ENCODE data around the gene FTSJ3.
A peak's percentile ranks its signal among the peaks of the same experiment; 100 is the strongest.
"Not testable (repeated sequence)": the region's sequence is repeated elsewhere in the genome, so short reads cannot be mapped to it uniquely, and the experiment has no call there.

FTSJ3 gene

GRCh38 chr17:63855185-63855584 is 27.7 kb upstream of the FTSJ3 start:
- Histone ChIP-seq H3K4me3 (no peak overlapping the region), H3K27me3 (no peaks in the 10 kb centered on the region), H4K20me1 (no peaks in the 10 kb centered on the region), H3K4me2 (no peak overlapping the region), H3K9me3 (replicated peaks in 1 of 11) (no peaks in the 10 kb centered on the region), H3K27ac (no peak overlapping the region), H3K4me1 (no peaks in the 10 kb centered on the region), H3K36me3 (no peaks in the 10 kb centered on the region), H3K9ac (no peak overlapping the region)
- TF ChIP-seq Cebpa-rat (IDR thresholded peaks at IDR 0.05) = no peak

GRCh38 chr17:63854709-63855108 is 27.2 kb upstream of the FTSJ3 start:
- no peak overlapping the region for H3K4me2 ChIP-seq
- no peak overlapping the region for H3K27ac ChIP-seq
- H3K9me3 ChIP-seq (replicated peaks in 1 of 11) = peaks cover 0 to 1% (median 0%) of the 10 kb centered on the region in 11 experiments; a peak in 4 of 22 replicates
- H3K4me3 ChIP-seq = no peak overlapping the region
- TF ChIP-seq Cebpa-rat (IDR thresholded peaks at IDR 0.05) = no peak
- H3K36me3 ChIP-seq = no peaks in the 10 kb centered on the region
- H3K27me3 ChIP-seq = no peaks in the 10 kb centered on the region
- H3K4me1 ChIP-seq = no peaks in the 10 kb centered on the region
- no peaks in the 10 kb centered on the region for H4K20me1 ChIP-seq
- H3K9ac ChIP-seq = no peak overlapping the region

GRCh38 chr17:63853260-63853659 is 25.8 kb upstream of the FTSJ3 start:
- no peaks in the 10 kb centered on the region for H3K27me3 ChIP-seq
- H3K4me2 ChIP-seq = no peak overlapping the region
- no peak for TF ChIP-seq Cebpa-rat (IDR thresholded peaks at IDR 0.05)
- H4K20me1 ChIP-seq = no peaks in the 10 kb centered on the region
- H3K9ac ChIP-seq = no peak overlapping the region
- H3K9me3 ChIP-seq (replicated peaks in 1 of 11) = peaks cover 3 to 16% (median 13%) of the 10 kb centered on the region in 11 experiments; a peak in 18 of 22 replicates
- no peak overlapping the region for H3K27ac ChIP-seq
- H3K4me3 ChIP-seq = no peak overlapping the region
- H3K36me3 ChIP-seq = no peaks in the 10 kb centered on the region
- H3K4me1 ChIP-seq = no peaks in the 10 kb centered on the region

- H3K4me1 ChIP-seq = peaks cover 0 to 6% (median 3%) of the 10 kb centered on the region in 10 experiments; a peak in 10 of 20 replicates
- H3K9ac ChIP-seq = no peak overlapping the region
- TF ChIP-seq Cebpa-rat (IDR thresholded peaks at IDR 0.05) = no peak
- no peak overlapping the region for H3K27ac ChIP-seq
- no peak overlapping the region for H3K4me3 ChIP-seq
- H4K20me1 ChIP-seq = no peaks in the 10 kb centered on the region
- H3K4me2 ChIP-seq = no peak overlapping the region; a peak in 1 of 22 replicates
- peaks cover 6 to 21% (median 18%) of the 10 kb centered on the region in 11 experiments; a peak in 18 of 22 replicates for H3K9me3 ChIP-seq (replicated peaks in 1 of 11)
- no peaks in the 10 kb centered on the region for H3K36me3 ChIP-seq
- H3K27me3 ChIP-seq = no peaks in the 10 kb centered on the region
These were observed 22.9 kb upstream of the FTSJ3 start for GRCh38 chr17:63850401-63850800.

GRCh38 chr17:63848834-63849689 is 21.6 kb upstream of the FTSJ3 start:
- Histone ChIP-seq H3K9ac (peak overlapping the region; percentile 60 to 81 (median 77); a peak in 21 of 22 replicates), H3K4me1 (peaks cover 8 to 20% (median 16%) of the 10 kb centered on the region in 10 experiments), H3K4me3 (peak overlapping the region in 4 of 10 experiments; percentile 4 to 39 (median 19); a peak in 4 of 20 replicates), H3K9me3 (replicated peaks in 1 of 11) (peaks cover 6 to 21% (median 18%) of the 10 kb centered on the region in 11 experiments; a peak in 18 of 22 replicates), H3K27me3 (no peaks in the 10 kb centered on the region), H3K4me2 (peak overlapping the region in 10 of 11 experiments; percentile 3 to 47 (median 22); a peak in 12 of 22 replicates), H3K27ac (peak overlapping the region; percentile 48 to 85 (median 76); a peak in 20 of 22 replicates), H4K20me1 (no peaks in the 10 kb centered on the region), H3K36me3 (no peaks in the 10 kb centered on the region)
- TF ChIP-seq Cebpa-rat (IDR thresholded peaks at IDR 0.05) = no peak

- Histone ChIP-seq H3K9me3 (replicated peaks in 1 of 11) (peaks cover 6 to 21% (median 18%) of the 10 kb centered on the region in 11 experiments; a peak in 18 of 22 replicates), H3K27me3 (no peaks in the 10 kb centered on the region), H3K4me1 (peaks cover 11 to 25% (median 21%) of the 10 kb centered on the region in 10 experiments), H3K9ac (no peak overlapping the region), H3K36me3 (no peaks in the 10 kb centered on the region), H3K27ac (no peak overlapping the region), H3K4me2 (no peak overlapping the region), H3K4me3 (no peak overlapping the region), H4K20me1 (no peaks in the 10 kb centered on the region)
- no peak for TF ChIP-seq Cebpa-rat (IDR thresholded peaks at IDR 0.05)
These were observed 20.2 kb upstream of the FTSJ3 start for GRCh38 chr17:63847525-63848249.

- Histone ChIP-seq H4K20me1 (peaks cover 13 to 19% (median 16%) of the 10 kb centered on the region in 11 experiments; a peak in 18 of 22 replicates), H3K4me3 (no peak overlapping the region), H3K4me1 (peaks cover 20 to 33% (median 30%) of the 10 kb centered on the region in 10 experiments), H3K9ac (no peak overlapping the region), H3K9me3 (replicated peaks in 1 of 11) (peaks cover 6 to 21% (median 18%) of the 10 kb centered on the region in 11 experiments; a peak in 18 of 22 replicates), H3K27me3 (no peaks in the 10 kb centered on the region), H3K36me3 (peaks cover 0 to 4% (median 0%) of the 10 kb centered on the region in 11 experiments; a peak in 2 of 22 replicates), H3K27ac (peak overlapping the region in 4 of 11 experiments; percentile 93 to 98 (median 96); a peak in 3 of 22 replicates), H3K4me2 (peak overlapping the region in 4 of 11 experiments; percentile 87 to 95 (median 92); a peak in 7 of 22 replicates)
- peak in 5 of 11 experiments; percentile 20 to 70 (median 47); a peak in 4 of 22 replicates for TF ChIP-seq Cebpa-rat (IDR thresholded peaks at IDR 0.05)
These were observed 18.0 kb upstream of the FTSJ3 start for GRCh38 chr17:63845509-63845908.

GRCh38 chr17:63843910-63844677 is 16.6 kb upstream of the FTSJ3 start:
- Histone ChIP-seq H3K27ac (peak overlapping the region; percentile 90 to 98 (median 96); a peak in 21 of 22 replicates), H4K20me1 (peaks cover 20 to 34% (median 29%) of the 10 kb centered on the region in 11 experiments; a peak in 21 of 22 replicates), H3K4me3 (peak overlapping the region; percentile 78 to 100 (median 95); a peak in 19 of 20 replicates), H3K4me2 (peak overlapping the region; percentile 85 to 95 (median 89)), H3K9me3 (replicated peaks in 1 of 11) (peaks cover 6 to 15% (median 12%) of the 10 kb centered on the region in 11 experiments; a peak in 18 of 22 replicates), H3K36me3 (peaks cover 0 to 5% (median 0%) of the 10 kb centered on the region in 11 experiments; a peak in 2 of 22 replicates), H3K27me3 (no peaks in the 10 kb centered on the region), H3K9ac (peak overlapping the region; percentile 82 to 99 (median 95); a peak in 21 of 22 replicates), H3K4me1 (peaks cover 34 to 47% (median 44%) of the 10 kb centered on the region in 10 experiments)
- TF ChIP-seq Cebpa-rat (IDR thresholded peaks at IDR 0.05) = no peak

- peak overlapping the region; percentile 90 to 98 (median 96) for H3K27ac ChIP-seq
- H4K20me1 ChIP-seq = peaks cover 26 to 40% (median 36%) of the 10 kb centered on the region in 11 experiments
- not testable (repeated sequence) for H3K36me3 ChIP-seq; H3K9me3 ChIP-seq (replicated peaks in 1 of 11); H3K27me3 ChIP-seq
- H3K9ac ChIP-seq = peak overlapping the region; percentile 82 to 99 (median 95)
- H3K4me1 ChIP-seq = peaks cover 41 to 54% (median 51%) of the 10 kb centered on the region in 10 experiments
- H3K4me3 ChIP-seq = peak overlapping the region; percentile 78 to 100 (median 95)
- peak overlapping the region; percentile 85 to 95 (median 89) for H3K4me2 ChIP-seq
These were observed 16.0 kb upstream of the FTSJ3 start for GRCh38 chr17:63843387-63843888.
